NCI-H2196 treated with DMSO at 0.1 percent for 48 hours (cell line): ENCODE results near the gene SRPX.

Experiments
- DNase-seq: peaks from one replicate; lab custom pipeline; 2025; ENCODE audit not compliant: unreplicated experiment; lab: John Stamatoyannopoulos, UW

SRPX gene

DNA sequence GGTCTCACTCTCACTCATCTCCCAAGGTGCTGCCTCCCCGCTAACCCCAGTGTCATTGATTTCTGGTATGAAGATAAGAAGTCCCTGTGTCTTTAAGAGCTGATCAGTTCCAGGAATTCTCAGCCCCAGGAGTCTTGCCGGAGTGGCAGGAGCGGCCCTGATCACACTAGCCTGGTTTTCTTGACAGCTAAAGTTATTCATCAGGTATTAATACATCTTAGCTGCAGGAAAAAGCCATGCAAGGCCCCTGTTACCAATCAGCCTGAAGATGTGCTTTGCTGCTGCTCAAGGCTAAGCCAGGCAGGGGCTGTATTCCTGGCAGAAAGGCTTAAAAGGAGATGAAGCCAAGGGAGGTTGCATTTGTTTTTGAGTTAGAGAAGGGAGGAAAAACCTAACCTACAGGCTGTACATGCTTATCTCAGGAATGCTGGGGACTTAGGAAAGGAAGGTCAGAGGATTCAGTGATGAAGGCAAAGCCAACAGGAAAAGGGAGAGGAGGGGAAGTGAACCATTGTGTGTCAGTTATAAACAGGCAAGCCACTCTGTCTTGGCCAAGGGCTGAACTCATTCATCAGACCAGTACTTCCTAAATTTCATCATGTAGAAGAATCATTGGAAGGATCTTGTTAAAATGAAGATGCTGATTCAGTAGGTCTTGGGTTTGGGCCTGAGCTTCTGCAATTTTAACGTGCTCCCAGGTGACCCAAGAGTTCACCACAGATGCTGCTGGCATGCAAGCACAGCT, 8.6 kb downstream of the SRPX start:
- no peak for DNase-seq

DNA sequence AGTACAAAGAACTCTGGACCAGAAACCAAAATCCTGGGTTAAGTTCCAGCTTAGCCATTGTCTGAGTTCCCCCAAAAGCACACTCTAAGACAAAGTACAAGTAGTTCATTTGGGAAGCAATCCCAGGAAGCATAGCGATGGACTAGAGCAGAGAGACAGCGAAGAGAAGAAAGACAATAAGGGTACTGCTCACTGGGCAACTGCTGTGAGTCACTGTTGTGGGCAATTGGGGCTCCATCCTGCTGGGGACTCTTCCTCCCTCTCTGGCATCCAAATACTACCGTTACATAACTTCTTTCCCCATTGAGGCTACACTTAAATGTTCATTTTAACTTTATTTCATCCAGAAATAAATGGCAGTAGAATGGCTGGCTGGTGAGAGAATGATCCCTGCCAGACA, 14.1 kb downstream of the SRPX start:
- no peak for DNase-seq

- no peak for DNase-seq
Observed at GRCh38 chrX:38206036-38206435, 14.6 kb downstream of the SRPX start.

GRCh38 chrX:38205039-38205438, 15.6 kb downstream of the SRPX start:
- no peak for DNase-seq

- no peak for DNase-seq
Observed at GRCh38 chrX:38192007-38192810, 28.5 kb downstream of the SRPX start.

DNA sequence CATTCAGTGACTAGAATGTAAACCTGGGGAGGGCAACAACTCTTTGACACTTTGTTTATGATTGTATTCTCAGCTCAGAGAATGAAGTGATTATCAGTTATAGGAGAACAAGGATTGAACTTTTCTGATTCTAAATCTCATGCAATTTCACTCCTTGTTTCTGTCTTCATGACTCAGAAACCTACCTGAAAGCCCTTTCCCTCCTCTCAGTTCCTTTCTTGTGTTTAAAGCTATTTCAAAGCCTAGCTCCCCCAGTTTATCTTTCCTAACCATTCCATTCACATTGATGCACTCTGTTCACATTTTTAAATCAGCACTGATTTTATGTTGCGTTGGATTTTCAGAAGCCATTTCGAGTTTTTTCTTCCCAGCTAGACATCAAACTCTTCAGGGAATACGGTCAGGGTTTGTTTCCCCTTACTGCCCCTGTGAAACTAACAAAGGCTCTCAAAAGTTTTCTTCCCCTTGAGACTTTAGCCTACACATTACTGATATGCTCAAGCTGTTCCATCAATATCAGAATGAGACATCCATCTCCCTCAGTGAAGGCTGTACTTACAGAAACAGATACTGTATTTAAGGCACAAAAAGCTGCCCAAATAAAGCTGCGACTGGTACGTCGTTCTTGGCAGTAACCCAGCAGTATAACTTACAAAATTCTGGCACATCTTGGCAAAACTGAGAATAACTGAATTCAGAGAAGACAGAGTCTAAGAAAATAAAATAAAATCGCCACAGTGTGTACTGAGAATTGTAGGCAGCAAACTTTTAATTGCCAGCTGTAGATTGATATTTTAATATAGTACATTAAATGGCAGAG, 31.0 kb downstream of the SRPX start:
- no peak for DNase-seq

DNA sequence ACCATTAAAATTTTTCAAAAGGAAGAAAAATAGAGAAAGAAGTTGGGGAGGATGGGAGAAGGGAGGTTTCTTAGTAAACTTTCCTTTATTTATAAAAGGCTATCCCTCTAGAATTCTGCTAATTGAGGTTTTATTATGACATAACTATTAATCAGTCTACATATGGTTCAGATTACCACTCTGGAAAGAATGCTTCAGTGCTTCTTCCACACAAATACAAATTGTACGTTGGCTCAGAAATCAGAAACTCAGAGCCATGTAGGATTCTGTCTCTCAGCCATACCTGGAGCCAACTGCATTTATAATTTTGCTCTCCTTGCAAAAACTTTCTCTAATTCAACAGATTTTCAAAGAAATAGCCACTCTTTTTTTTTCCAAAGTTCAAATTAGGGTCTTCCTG, 37.1 kb downstream of the SRPX start:
- DNase-seq: no peak

DNA sequence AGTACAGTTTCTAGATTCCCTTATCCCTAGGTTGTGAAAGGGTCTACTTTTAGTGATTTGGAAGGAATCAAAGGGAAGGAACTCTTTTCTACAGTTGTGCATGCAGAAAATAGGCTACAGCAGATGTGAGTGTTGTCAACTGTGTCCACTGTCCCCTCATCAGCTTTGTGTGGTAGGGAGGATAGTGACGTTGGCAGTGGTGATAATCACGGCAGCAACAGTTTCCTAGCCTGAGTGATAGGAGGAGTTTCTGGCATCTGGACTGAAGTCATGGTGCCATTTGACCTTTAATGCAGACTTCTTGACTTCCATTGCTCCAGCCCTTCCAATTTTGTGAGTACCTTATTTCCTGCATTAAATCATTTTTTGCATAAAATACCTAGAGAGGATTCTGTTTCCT, 39.3 kb downstream of the SRPX start:
- DNase-seq: no peak

DNA sequence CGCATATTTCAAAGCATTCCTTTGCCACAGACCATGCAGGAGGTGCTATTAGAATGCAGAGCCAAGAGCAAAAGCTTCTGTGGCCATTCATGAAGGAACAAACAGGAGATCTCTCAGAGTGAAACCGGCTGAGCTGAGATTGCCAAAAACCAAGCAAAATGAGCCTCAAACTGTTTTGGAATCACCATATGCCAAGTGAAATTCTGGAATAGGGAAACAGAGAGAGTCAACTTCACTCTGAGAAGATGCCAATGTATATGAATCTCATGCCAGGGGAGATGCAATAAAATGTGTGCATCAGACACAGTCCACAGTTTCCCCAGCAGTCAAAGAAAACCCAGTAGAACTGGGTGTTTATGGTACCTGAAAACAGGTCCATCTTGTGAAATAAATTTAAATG, 42.3 kb downstream of the SRPX start:
- DNase-seq: no peak

DNA sequence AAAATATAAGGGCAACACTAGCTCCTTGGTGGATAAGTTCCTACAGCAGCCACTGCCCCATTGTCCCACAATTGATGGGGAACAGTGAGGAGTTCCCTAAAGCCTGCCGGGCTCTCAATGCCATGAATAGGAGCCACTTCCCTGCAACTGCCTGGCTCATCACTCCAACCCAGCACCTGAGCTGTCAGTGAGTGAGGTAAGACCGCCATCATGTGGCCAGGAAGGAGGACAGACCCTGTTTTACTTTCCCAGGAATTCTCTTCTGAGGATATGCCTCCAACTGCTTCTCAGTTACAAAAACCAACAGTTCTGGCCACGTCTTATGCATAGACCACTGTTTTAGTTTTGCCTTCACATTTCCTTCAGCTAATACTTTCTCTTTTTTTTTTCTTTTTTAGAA, 45.5 kb downstream of the SRPX start:
- no peak for DNase-seq

GRCh38 chrX:38172596-38172995, 48.1 kb downstream of the SRPX start:
- no peak for DNase-seq

- DNase-seq: no peak
Observed at GRCh38 chrX:38170556-38170955, 50.1 kb downstream of the SRPX start.

DNA sequence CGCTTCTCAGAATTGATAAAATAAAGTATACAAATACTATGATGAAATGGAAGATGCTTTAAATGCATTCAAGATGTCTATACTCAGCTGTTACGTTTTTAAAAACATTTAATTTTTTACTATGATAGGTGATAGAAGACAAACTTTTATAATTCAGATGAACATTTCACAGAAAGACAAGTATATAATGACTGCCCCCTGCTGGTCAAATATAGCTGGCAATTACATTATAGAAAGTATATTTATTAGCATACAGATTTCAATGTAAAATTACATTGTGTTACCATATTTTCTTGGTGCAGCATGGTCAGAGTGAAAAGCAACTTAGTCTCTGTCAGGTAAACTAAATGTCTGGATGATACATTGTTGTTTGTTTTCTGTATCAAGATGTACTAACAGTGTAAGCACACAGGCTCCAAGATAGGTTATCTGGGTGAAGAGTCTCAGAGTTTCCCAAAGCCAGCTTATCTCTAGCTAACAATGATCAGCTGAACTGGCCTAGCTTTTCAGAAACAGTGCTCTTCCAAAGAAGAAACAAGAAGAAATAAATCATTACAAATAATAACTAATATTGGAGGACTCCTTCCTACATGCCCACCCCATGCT, 54.1 kb downstream of the SRPX start:
- no peak for DNase-seq

DNA sequence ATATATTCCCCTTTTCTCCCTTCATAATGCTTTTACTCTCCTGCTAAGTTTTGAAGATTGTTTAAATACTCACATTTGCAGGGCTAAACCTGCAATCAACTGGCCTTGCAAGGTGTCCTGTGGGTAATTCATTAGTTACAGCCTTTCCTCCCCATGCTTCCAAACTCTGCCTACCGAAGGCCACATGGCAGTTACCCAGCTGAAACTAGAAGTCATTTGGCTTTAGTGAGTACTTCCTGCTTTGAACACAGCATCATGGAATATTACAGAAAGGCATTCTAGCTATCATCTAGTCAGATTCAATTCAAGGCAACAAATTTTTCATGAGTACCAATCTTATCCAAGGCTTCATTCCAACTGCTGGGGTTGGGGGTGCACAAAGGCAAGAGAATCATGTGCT, 55.6 kb downstream of the SRPX start:
- no peak for DNase-seq

DNA sequence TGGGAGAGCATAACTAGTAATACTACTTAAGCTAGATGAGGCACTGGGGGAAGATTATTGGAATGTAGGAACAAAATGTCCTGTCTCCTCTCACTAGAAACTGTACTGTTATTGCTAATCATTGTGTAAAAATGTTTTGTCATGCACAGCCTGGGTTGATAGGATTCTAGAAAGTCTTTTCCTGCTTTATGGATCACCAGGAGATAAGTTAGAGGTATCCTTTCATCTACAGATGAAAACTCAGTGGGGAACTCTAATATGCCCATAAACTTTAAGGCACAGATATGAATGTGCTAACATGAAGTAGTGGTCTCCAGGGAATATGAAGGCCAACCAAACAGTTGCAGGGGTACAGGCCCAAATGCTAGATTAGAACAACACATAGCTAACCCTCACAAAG, 57.5 kb downstream of the SRPX start:
- DNase-seq: no peak

DNA sequence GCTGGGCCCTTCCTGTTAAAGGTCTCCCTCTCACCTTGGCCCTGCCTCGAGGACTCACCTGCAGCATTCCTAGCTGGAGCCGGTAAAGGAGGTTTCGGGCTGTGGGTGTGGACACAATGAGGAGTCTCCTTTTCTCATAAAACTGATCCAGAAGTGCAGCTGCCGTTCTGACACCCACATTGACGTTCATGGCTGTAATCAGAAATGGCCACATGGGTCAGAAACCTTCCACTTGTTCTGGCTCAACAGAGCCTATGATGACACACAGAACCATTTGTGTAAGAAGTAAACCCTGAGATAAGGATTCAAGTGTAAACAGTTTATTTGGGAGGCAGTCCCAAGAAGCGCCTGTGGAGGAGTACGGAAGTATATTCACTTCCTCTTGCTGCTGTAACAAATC, 63.8 kb downstream of the SRPX start:
- DNase-seq: no peak

DNA sequence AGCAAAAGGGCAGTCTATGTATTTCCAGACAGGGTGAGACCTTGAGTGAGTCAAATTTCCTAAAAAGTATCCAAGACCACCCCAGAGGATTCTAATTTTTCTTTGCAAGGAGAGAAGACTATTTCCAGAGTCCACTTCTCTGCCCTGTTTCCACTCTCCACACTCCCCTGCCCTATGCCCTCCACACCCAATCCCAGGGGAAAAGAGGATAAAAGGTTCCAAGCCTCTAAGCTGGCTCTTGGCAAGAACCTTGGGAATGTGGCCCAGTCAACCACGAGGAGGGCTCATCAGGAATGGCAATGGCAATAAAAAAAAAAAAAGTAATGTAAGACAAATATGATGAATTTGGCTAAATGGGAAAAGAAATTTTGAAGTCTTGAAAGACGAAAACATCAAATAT, 65.9 kb downstream of the SRPX start:
- DNase-seq: no peak

DNA sequence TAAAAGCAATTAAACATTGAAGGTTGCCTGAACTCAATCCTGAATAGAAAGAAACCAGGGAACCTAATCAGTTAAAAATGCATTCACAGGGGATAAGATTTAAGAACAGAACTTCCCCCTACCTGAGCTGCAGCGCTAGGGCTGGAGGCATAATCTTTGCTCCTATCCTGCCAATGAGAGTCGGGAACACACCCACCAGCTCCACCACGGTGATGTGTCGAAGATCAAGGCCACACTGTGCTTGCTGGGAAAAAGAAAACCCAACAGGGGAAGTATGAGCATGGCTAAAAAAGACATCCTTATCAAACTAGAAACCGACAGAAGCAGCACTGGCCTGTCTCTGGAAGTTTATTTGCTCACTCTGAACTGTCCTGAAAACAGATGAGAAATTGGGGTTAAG, 66.3 kb downstream of the SRPX start:
- no peak for DNase-seq

- no peak for DNase-seq
Observed at GRCh38 chrX:38151441-38151840, 69.2 kb downstream of the SRPX start.

DNA sequence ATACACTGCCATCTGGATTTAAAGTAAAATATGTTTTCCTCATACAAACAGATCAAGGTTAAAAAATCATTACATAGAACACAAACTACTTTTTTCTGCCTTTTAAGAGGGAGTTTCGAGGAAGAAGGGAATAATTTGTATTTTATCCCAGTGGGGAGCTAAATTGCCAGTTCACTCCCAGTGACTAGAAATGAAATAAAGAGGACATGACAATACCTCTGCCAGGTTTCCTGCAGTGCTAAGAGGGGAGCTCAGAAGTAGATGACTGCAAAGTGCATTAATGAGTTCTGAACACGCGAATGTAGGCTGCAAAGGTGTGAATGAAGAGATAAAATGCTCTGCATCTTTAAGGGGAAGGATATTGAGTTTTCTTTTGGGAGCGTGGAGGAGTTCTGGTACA, 69.7 kb downstream of the SRPX start:
- DNase-seq: no peak

DNA sequence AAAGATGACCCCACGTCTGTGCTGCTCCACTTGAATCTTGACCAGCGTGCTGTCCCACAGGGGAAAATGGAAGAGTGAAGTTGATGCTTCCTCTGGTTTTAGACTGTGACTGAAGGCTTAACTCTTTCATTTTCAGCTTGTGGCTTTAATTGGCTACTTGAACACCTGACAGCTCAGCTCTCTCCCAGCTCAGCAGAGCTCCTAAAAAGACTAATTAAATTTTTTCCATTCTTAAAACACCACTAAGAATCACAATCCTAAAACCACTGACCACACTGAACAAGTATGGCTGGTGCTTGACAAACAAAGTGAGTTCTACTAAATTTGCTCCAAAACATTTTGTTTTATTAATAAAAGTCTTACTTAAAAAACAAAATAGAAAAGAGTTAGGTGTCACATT, 71.7 kb downstream of the SRPX start:
- no peak for DNase-seq
